Dendritic cell treated with granulocyte-macrophage colony-stimulating factor and Interleukin-4, amounts not matched to agents 40 ng/mL and 50 ng/mL, for 4 days (primary cell): ENCODE results near the gene CCR9.

Experiments used
- H3K27ac Mint-ChIP-seq: one replicate; pipeline ENCODE4 v1.8.0; 2022; ENCODE audit warnings: mild to moderate bottlenecking, mixed read lengths
- H3K27me3 Mint-ChIP-seq: one replicate; pipeline ENCODE4 v1.8.0; 2022; ENCODE audit warnings: mild to moderate bottlenecking, mixed read lengths
- H3K36me3 Mint-ChIP-seq: one replicate; pipeline ENCODE4 v1.8.0; 2022; ENCODE audit warnings: low read depth, mixed read lengths
- H3K4me1 Mint-ChIP-seq: one replicate; pipeline ENCODE4 v1.8.0; 2022; ENCODE audit warnings: low read depth, mixed read lengths
- H3K4me3 Mint-ChIP-seq: one replicate; pipeline ENCODE4 v1.8.0; 2022; ENCODE audit warnings: mild to moderate bottlenecking, moderate library complexity, mixed read lengths
- H3K9me3 Mint-ChIP-seq: one replicate; pipeline ENCODE4 v1.8.0; 2022; ENCODE audit warnings: mixed read lengths
- intact Hi-C: fragments of 100-400 bp; cut with micrococcal nuclease; formaldehyde crosslinking; loops from one replicate; pipeline ENCODE4 v1.15.0; 2022

The CCR9 gene

GRCh38 chr3:45864760-45865519 is 21.4 kb upstream of the CCR9 start:
- peaks cover 7% of the 10 kb centered on the region for H3K27me3 Mint-ChIP-seq
- H3K36me3 Mint-ChIP-seq: no peaks in the 10 kb centered on the region
- no peak overlapping the region for H3K4me3 Mint-ChIP-seq
- H3K4me1 Mint-ChIP-seq: peaks cover 8% of the 10 kb centered on the region
- H3K9me3 Mint-ChIP-seq: peaks cover 9% of the 10 kb centered on the region
- H3K27ac Mint-ChIP-seq: no peak overlapping the region
- intact Hi-C loops: no loop called here

- Mint-ChIP-seq H3K4me1 (peaks cover 8% of the 10 kb centered on the region), H3K4me3 (no peak overlapping the region), H3K27ac (no peak overlapping the region), H3K27me3 (peaks cover 7% of the 10 kb centered on the region), H3K9me3 (peaks cover 9% of the 10 kb centered on the region), H3K36me3 (no peaks in the 10 kb centered on the region)
- intact Hi-C loops: no loop called here
These were observed 20.8 kb upstream of the CCR9 start for GRCh38 chr3:45865563-45865962.

GRCh38 chr3:45868213-45868612 is 18.1 kb upstream of the CCR9 start:
- Mint-ChIP-seq H3K4me1 (peaks cover 8% of the 10 kb centered on the region), H3K27me3 (peaks cover 3% of the 10 kb centered on the region), H3K36me3 (no peaks in the 10 kb centered on the region), H3K4me3 (no peak overlapping the region), H3K27ac (no peak overlapping the region), H3K9me3 (peaks cover 8% of the 10 kb centered on the region)
- intact Hi-C loops: no loop called here

- peaks cover 3% of the 10 kb centered on the region for H3K27me3 Mint-ChIP-seq
- intact Hi-C loops: no loop called here
- H3K9me3 Mint-ChIP-seq: peaks cover 8% of the 10 kb centered on the region
- peaks cover 8% of the 10 kb centered on the region for H3K4me1 Mint-ChIP-seq
- no peaks in the 10 kb centered on the region for H3K36me3 Mint-ChIP-seq
- H3K27ac Mint-ChIP-seq: no peak overlapping the region
- H3K4me3 Mint-ChIP-seq: no peak overlapping the region
These were observed 17.7 kb upstream of the CCR9 start for GRCh38 chr3:45868650-45869049.

- peaks cover 3% of the 10 kb centered on the region for H3K27me3 Mint-ChIP-seq
- H3K4me3 Mint-ChIP-seq: no peak overlapping the region
- peaks cover 8% of the 10 kb centered on the region for H3K4me1 Mint-ChIP-seq
- intact Hi-C loops: no loop called here
- peaks cover 9% of the 10 kb centered on the region for H3K9me3 Mint-ChIP-seq
- no peaks in the 10 kb centered on the region for H3K36me3 Mint-ChIP-seq
- H3K27ac Mint-ChIP-seq: no peak overlapping the region
These were observed 16.7 kb upstream of the CCR9 start for GRCh38 chr3:45869638-45870037.

- intact Hi-C loops: no loop called here
- Mint-ChIP-seq H3K4me1 (peaks cover 4% of the 10 kb centered on the region), H3K27me3 (peaks cover 3% of the 10 kb centered on the region), H3K27ac (no peak overlapping the region), H3K4me3 (no peak overlapping the region), H3K36me3 (no peaks in the 10 kb centered on the region), H3K9me3 (peaks cover 9% of the 10 kb centered on the region)
These were observed 16.2 kb upstream of the CCR9 start for GRCh38 chr3:45870099-45870498.

GRCh38 chr3:45871780-45872179 is 14.6 kb upstream of the CCR9 start:
- H3K27ac Mint-ChIP-seq: no peak overlapping the region
- intact Hi-C loops: no loop called here
- peaks cover 3% of the 10 kb centered on the region for H3K27me3 Mint-ChIP-seq
- H3K4me1 Mint-ChIP-seq: no peaks in the 10 kb centered on the region
- no peak overlapping the region for H3K4me3 Mint-ChIP-seq
- peaks cover 9% of the 10 kb centered on the region for H3K9me3 Mint-ChIP-seq
- H3K36me3 Mint-ChIP-seq: no peaks in the 10 kb centered on the region

- Mint-ChIP-seq H3K36me3 (no peaks in the 10 kb centered on the region), H3K4me3 (no peak overlapping the region), H3K27me3 (peaks cover 3% of the 10 kb centered on the region), H3K4me1 (no peaks in the 10 kb centered on the region), H3K27ac (no peak overlapping the region), H3K9me3 (peaks cover 9% of the 10 kb centered on the region)
- intact Hi-C loops: no loop called here
These were observed 13.8 kb upstream of the CCR9 start for GRCh38 chr3:45872569-45872968.

GRCh38 chr3:45873036-45873435 is 13.3 kb upstream of the CCR9 start:
- Mint-ChIP-seq H3K36me3 (no peaks in the 10 kb centered on the region), H3K27me3 (peaks cover 3% of the 10 kb centered on the region), H3K27ac (no peak overlapping the region), H3K4me1 (no peaks in the 10 kb centered on the region), H3K4me3 (no peak overlapping the region), H3K9me3 (peaks cover 9% of the 10 kb centered on the region)
- intact Hi-C loops: no loop called here

GRCh38 chr3:45873638-45874037 is 12.7 kb upstream of the CCR9 start:
- peaks cover 3% of the 10 kb centered on the region for H3K27me3 Mint-ChIP-seq
- no peak overlapping the region for H3K27ac Mint-ChIP-seq
- peaks cover 9% of the 10 kb centered on the region for H3K9me3 Mint-ChIP-seq
- intact Hi-C loops: no loop called here
- no peaks in the 10 kb centered on the region for H3K36me3 Mint-ChIP-seq
- no peaks in the 10 kb centered on the region for H3K4me1 Mint-ChIP-seq
- no peak overlapping the region for H3K4me3 Mint-ChIP-seq

- intact Hi-C loops: no loop called here
- peaks cover 9% of the 10 kb centered on the region for H3K9me3 Mint-ChIP-seq
- H3K36me3 Mint-ChIP-seq: no peaks in the 10 kb centered on the region
- no peak overlapping the region for H3K27ac Mint-ChIP-seq
- no peak overlapping the region for H3K4me3 Mint-ChIP-seq
- no peaks in the 10 kb centered on the region for H3K27me3 Mint-ChIP-seq
- no peaks in the 10 kb centered on the region for H3K4me1 Mint-ChIP-seq
These were observed 11.5 kb upstream of the CCR9 start for GRCh38 chr3:45874677-45875346.

- no peak overlapping the region for H3K27ac Mint-ChIP-seq
- no peaks in the 10 kb centered on the region for H3K27me3 Mint-ChIP-seq
- H3K4me1 Mint-ChIP-seq: no peaks in the 10 kb centered on the region
- intact Hi-C loops: no loop called here
- H3K4me3 Mint-ChIP-seq: no peak overlapping the region
- peaks cover 9% of the 10 kb centered on the region for H3K9me3 Mint-ChIP-seq
- no peaks in the 10 kb centered on the region for H3K36me3 Mint-ChIP-seq
These were observed 8.2 kb upstream of the CCR9 start for GRCh38 chr3:45878124-45878523.

- Mint-ChIP-seq H3K4me3 (no peak overlapping the region), H3K4me1 (no peaks in the 10 kb centered on the region), H3K36me3 (no peaks in the 10 kb centered on the region), H3K27me3 (peaks cover 3% of the 10 kb centered on the region), H3K9me3 (no peaks in the 10 kb centered on the region), H3K27ac (no peak overlapping the region)
- intact Hi-C loops: no loop called here
These were observed 5.6 kb upstream of the CCR9 start for GRCh38 chr3:45880725-45881077.

- Mint-ChIP-seq H3K36me3 (no peaks in the 10 kb centered on the region), H3K4me1 (no peaks in the 10 kb centered on the region), H3K27me3 (peaks cover 3% of the 10 kb centered on the region), H3K27ac (no peak overlapping the region), H3K4me3 (no peak overlapping the region), H3K9me3 (no peaks in the 10 kb centered on the region)
- intact Hi-C loops: no loop called here
These were observed 5.0 kb upstream of the CCR9 start for GRCh38 chr3:45881078-45882022.
